HCT116 (cell line): ENCODE data around the gene FES. TPM values are rescaled to one million over a fixed set of nuclear protein-coding genes. Genes with fewer than 3 reads are reported as not detected.

Source experiments
- ATAC-seq: fragments of 200-7000 bp; cut with Tn5 transposase; 2 replicates; pipeline ENCODE4 v1.9.1; 2020; ENCODE audit warnings: mild to moderate bottlenecking, moderate library complexity
- BruUV-seq: library from RNA; stranded (reverse); fragments of 400-500 nt; replicated peaks from 2 replicates; lab custom pipeline; 2021; lab: Mats Ljungman, UMichigan
- CTCF ChIA-PET: fragments of 300-600 bp; sonication (Branson Sonifier 250); formaldehyde crosslinking; loops from one replicate; lab custom pipeline; 2021; ENCODE audit warnings: antibody characterized with exemption; lab: Charles Lee
- POLR2A ChIA-PET: fragments of 300-600, 350-600 bp; sonication (Branson Sonifier 250); formaldehyde crosslinking; loops from one replicate; lab custom pipeline; 2021; ENCODE audit warnings: antibody characterized with exemption; lab: Charles Lee
- RAD21 ChIA-PET, 2 experiments: fragments of 300-600 bp; sonication (Branson Sonifier 250); formaldehyde crosslinking; loops; one replicate each; lab custom pipeline; 2023; ENCODE audit warnings: low total read pairs in 2 of 2; ENCODE audit not compliant: uncharacterized antibody in 2 of 2, unreplicated experiment in 2 of 2, low non-redundant PET in 1 of 2; lab: Charles Lee
- DNase-seq: peaks from one replicate; pipeline ENCODE4 v3.0.0-alpha.2; 2010; ENCODE audit warnings: low read depth, low spot score
- H2AFZ ChIP-seq: fragments of 200-600 bp; shearing (Covaris generic), sonication (generic); 2 replicates; pipeline ENCODE4 v1.6.1; 2017; ENCODE audit warnings: low read depth, mixed run types, mixed read lengths, antibody characterized with exemption, low read length; ENCODE audit not compliant: poor library complexity, severe bottlenecking
- H3K27ac ChIP-seq: 2 replicates; pipeline ENCODE4 v1.5.1; 2012; ENCODE audit warnings: low read depth, low read length
- H3K27me3 ChIP-seq: fragments of 200-600 bp; sonication (generic); 2 replicates; pipeline ENCODE4 v1.6.1; 2016; ENCODE audit warnings: mixed run types, low read length, mixed read lengths; ENCODE audit not compliant: insufficient read depth
- H3K36me3 ChIP-seq, 2 experiments: fragments of 200-500 bp in 1 of 2; fragments of 200-600 bp in 1 of 2; sonication (Bioruptor generic) in 1 of 2; sonication (generic) in 1 of 2; 2 replicates each; pipeline versions ENCODE4 v1.5.1 to v1.6.1; 2014 to 2016; ENCODE audit warnings: low read length in 2 of 2, inconsistent platforms in 1 of 2, mixed read lengths in 1 of 2, mixed run types in 1 of 2; ENCODE audit not compliant: insufficient read depth in 2 of 2, control insufficient read depth in 1 of 2
- H3K4me1 ChIP-seq, 2 experiments: fragments of 200-600 bp in 1 of 2; sonication (generic) in 1 of 2; 2 replicates each; pipeline versions ENCODE4 v1.5.1 to v1.6.1; 2012 to 2017; ENCODE audit warnings: low read length in 2 of 2, inconsistent platforms in 1 of 2, mild to moderate bottlenecking in 1 of 2, mixed read lengths in 1 of 2, mixed run types in 1 of 2, moderate library complexity in 1 of 2; ENCODE audit not compliant: insufficient read depth in 2 of 2, control insufficient read depth in 1 of 2
- H3K4me2 ChIP-seq: fragments of 200-600 bp; sonication (generic); 2 replicates; pipeline ENCODE4 v1.6.1; 2017; ENCODE audit warnings: mixed run types, low read length, mixed read lengths
- H3K4me3 ChIP-seq, 2 experiments: fragments of 200-600 bp in 1 of 2; sonication (generic) in 1 of 2; replicated peaks in 1 of 2; 2 replicates each; pipeline ENCODE4 v1.5.1; 2011 to 2016; ENCODE audit warnings: low read length in 2 of 2, control low read depth in 1 of 2, low read depth in 1 of 2, mild to moderate bottlenecking in 1 of 2, mixed read lengths in 1 of 2, mixed run types in 1 of 2
- H3K79me2 ChIP-seq: fragments of 200-600 bp; sonication (generic); 2 replicates; pipeline ENCODE4 v1.6.1; 2017; ENCODE audit warnings: mild to moderate bottlenecking, mixed run types, low read length, moderate library complexity, mixed read lengths; ENCODE audit not compliant: insufficient read depth
- H3K9ac ChIP-seq: fragments of 200-600 bp; sonication (generic); 2 replicates; pipeline ENCODE4 v1.6.1; 2016; ENCODE audit warnings: low read length, mixed read lengths
- H3K9me2 ChIP-seq: fragments of 200-600 bp; sonication (generic), shearing (Covaris generic); 2 replicates; pipeline ENCODE4 v1.6.1; 2017; ENCODE audit warnings: mixed run types, mild to moderate bottlenecking, moderate library complexity; ENCODE audit not compliant: insufficient read depth
- H3K9me3 ChIP-seq, 2 experiments: fragments of 200-500 bp in 1 of 2; fragments of 200-600 bp in 1 of 2; sonication (Bioruptor generic) in 1 of 2; sonication (generic) in 1 of 2; 2 replicates each; pipeline ENCODE4 v1.6.1; 2014 to 2017; ENCODE audit warnings: low read length in 2 of 2, mixed read lengths in 2 of 2, inconsistent platforms in 1 of 2, low read depth in 1 of 2, mild to moderate bottlenecking in 1 of 2, mixed run types in 1 of 2, moderate library complexity in 1 of 2; ENCODE audit not compliant: control insufficient read depth in 1 of 2, insufficient read depth in 1 of 2
- H4K20me1 ChIP-seq: fragments of 200-600 bp; sonication (generic), shearing (Covaris generic); 2 replicates; pipeline ENCODE4 v1.6.1; 2017; ENCODE audit warnings: mixed run types, mild to moderate bottlenecking, moderate library complexity; ENCODE audit not compliant: insufficient read depth
- CTCF ChIP-seq, 3 experiments: fragments of 200-600 bp in 1 of 3; sonication (generic) in 1 of 3; IDR thresholded peaks in 2 of 3; conservative IDR thresholded peaks in 1 of 3; 2 replicates each; pipeline ENCODE4 v1.5.1; 2012 to 2017; ENCODE audit warnings: low read depth in 2 of 3, low read length in 2 of 3, antibody characterized with exemption in 1 of 3, borderline replicate concordance in 1 of 3, control low read depth in 1 of 3, mild to moderate bottlenecking in 1 of 3, mixed read lengths in 1 of 3, mixed run types in 1 of 3, moderate library complexity in 1 of 3; ENCODE audit not compliant: insufficient read depth in 1 of 3
- EZH2 ChIP-seq: fragments of 200-600 bp; sonication (generic); IDR thresholded peaks from 2 replicates; pipeline ENCODE4 v1.6.1; 2017; ENCODE audit warnings: antibody characterized with exemption, mixed run types
- MAX ChIP-seq: IDR thresholded peaks from 2 replicates; pipeline ENCODE4 v1.6.1; 2012
- POLR2A ChIP-seq: IDR thresholded peaks from 2 replicates; pipeline ENCODE4 v1.7.0; 2011; ENCODE audit warnings: borderline replicate concordance; ENCODE audit not compliant: insufficient read depth, insufficient read length; ENCODE audit errors: extremely low read depth
- POLR2AphosphoS5 ChIP-seq: IDR thresholded peaks from 2 replicates; pipeline ENCODE4 v1.6.1; 2011; ENCODE audit warnings: mild to moderate bottlenecking, low read depth, low read length, moderate library complexity
- SIN3A ChIP-seq: IDR thresholded peaks from 2 replicates; pipeline ENCODE4 v1.6.1; 2012; ENCODE audit warnings: low read depth
- SP1 ChIP-seq: IDR thresholded peaks from 2 replicates; pipeline ENCODE4 v1.6.1; 2012; ENCODE audit warnings: low read depth
- TCF7L2 ChIP-seq: IDR thresholded peaks from 2 replicates; pipeline ENCODE4 v1.7.0; 2011; ENCODE audit warnings: borderline replicate concordance, inconsistent platforms; ENCODE audit not compliant: insufficient read depth, insufficient read length; ENCODE audit errors: extremely low read depth
- YY1 ChIP-seq: IDR thresholded peaks from 2 replicates; pipeline ENCODE4 v1.6.1; 2011; ENCODE audit warnings: low read length, low read depth, moderate library complexity, mild to moderate bottlenecking; ENCODE audit not compliant: insufficient replicate concordance; ENCODE audit errors: extremely low read depth
- ZFX ChIP-seq: fragments of 450-650 bp; IDR thresholded peaks from 2 replicates; pipeline ENCODE4 v1.6.1; 2017
- intact Hi-C: fragments of 100-400 bp; cut with micrococcal nuclease; formaldehyde crosslinking; loops from 2 replicates; pipeline ENCODE4 v1.10.0; 2022
- total RNA-seq: library from RNA; stranded (reverse); gene quantifications from one replicate; pipeline ENCODE4 v1.2.1, GENCODE V29; 2021; ENCODE audit not compliant: unreplicated experiment

Gene FES
- total RNA-seq, 1 experiment from 2014 or later = 5.3 TPM

GRCh38 chr15:90893175-90894090, 9.1 kb downstream of the FES start:
- Histone ChIP-seq H3K36me3 (no peaks in the 10 kb centered on the region), H3K4me1 (peaks cover 0 to 15% of the 10 kb centered on the region in 2 experiments; a peak in 2 of 4 replicates), H3K9ac (peak overlapping the region; percentile 55), H3K9me2 (no peaks in the 10 kb centered on the region), H3K27me3 (no peaks in the 10 kb centered on the region), H3K27ac (peak overlapping the region; percentile 41; the same call in 1 of the 2 replicates), H2AFZ (peak overlapping the region; percentile 71), H3K9me3 (no peaks in the 10 kb centered on the region), H4K20me1 (no peaks in the 10 kb centered on the region), H3K79me2 (no peaks in the 10 kb centered on the region), H3K4me2 (peak overlapping the region; percentile 85), H3K4me3 (peak overlapping the region; percentile 68 to 79)
- intact Hi-C loops = no loop called here
- DNase-seq (peak; percentile 50), ATAC-seq (peak; percentile 92)
- RAD21 ChIA-PET = interaction anchor here (0.7 to 0.8 kb wide), 2 partner anchors 41 to 378 kb away, joined by 3 to 4 read pairs; partner anchors contain the start of gene UNC45A (in 1 of the 2)
- POLR2A ChIA-PET = interaction anchor here (0.7 to 1.2 kb wide), 4 partner anchors 9 to 41 kb away, joined by 3 read pairs; partner anchors contain the start of genes FURIN, MAN2A2 and UNC45A
- TF ChIP-seq EZH2 (no peak), POLR2AphosphoS5 (peak; percentile 85), CTCF (IDR thresholded peaks at IDR 0.05 in 2 of 3, conservative IDR thresholded peaks at IDR 0.05 in 1 of 3; ENCODE audit: borderline replicate concordance in 1 of 3, insufficient read depth in 1 of 3, low read depth in 2 of 3, low read length in 2 of 3) (peak; percentile 55 to 70 (median 65); a peak in 5 of 6 replicates), SIN3A (no peak), TCF7L2 (no peak), ZFX (peak; percentile 42; the same call in 1 of the 2 replicates), SP1 (no peak), POLR2A (peak; percentile 64), MAX (peak; percentile 52; the same call in 1 of the 2 replicates), YY1 (peak; percentile 74)
- BruUV-seq = TSS peak; percentile 59
- CTCF ChIA-PET = interaction anchor here (0.8 to 1.8 kb wide), 19 partner anchors 9 to 600 kb away, joined by 3 to 20 read pairs (median 4); partner anchors contain the start of genes FURIN, HDDC3, MAN2A2 and RCCD1
